ENCODE measurements around the gene ANKRD53.

DNA sequence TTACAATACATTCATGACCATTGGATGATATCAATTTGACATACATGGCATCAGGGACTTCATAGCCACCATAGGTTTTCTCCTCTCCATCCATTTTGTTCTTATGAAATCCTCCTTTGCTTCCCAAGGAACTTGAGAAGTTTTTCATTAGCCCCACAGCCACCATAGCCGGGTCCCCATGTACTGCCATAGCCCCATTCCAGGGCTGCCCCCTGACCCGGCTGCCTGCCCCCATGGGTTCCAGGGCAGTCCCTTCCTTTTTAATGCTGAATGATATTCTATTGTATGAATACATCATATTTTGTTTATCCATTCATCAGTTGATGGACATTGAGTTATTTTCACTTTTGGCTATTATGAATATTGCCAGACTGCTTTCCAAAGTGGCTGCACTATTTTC, 22.3 kb upstream of the ANKRD53 start:
- TF ChIP-seq EP300 (IDR thresholded peaks at IDR 0.05; ENCODE audit: low read length), result no peak
- no peak for TF ChIP-seq MIER1 (IDR thresholded peaks at IDR 0.05; ENCODE audit: low read depth)
- TF ChIP-seq, protein P1, sequence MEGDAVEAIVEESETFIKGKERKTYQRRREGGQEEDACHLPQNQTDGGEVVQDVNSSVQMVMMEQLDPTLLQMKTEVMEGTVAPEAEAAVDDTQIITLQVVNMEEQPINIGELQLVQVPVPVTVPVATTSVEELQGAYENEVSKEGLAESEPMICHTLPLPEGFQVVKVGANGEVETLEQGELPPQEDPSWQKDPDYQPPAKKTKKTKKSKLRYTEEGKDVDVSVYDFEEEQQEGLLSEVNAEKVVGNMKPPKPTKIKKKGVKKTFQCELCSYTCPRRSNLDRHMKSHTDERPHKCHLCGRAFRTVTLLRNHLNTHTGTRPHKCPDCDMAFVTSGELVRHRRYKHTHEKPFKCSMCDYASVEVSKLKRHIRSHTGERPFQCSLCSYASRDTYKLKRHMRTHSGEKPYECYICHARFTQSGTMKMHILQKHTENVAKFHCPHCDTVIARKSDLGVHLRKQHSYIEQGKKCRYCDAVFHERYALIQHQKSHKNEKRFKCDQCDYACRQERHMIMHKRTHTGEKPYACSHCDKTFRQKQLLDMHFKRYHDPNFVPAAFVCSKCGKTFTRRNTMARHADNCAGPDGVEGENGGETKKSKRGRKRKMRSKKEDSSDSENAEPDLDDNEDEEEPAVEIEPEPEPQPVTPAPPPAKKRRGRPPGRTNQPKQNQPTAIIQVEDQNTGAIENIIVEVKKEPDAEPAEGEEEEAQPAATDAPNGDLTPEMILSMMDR (IDR thresholded peaks at IDR 0.05 in 2 of 3, conservative IDR thresholded peaks at IDR 0.05 in 1 of 3; ENCODE audit: insufficient read depth in 2 of 3, low read depth in 1 of 3, low read length in 3 of 3), result no peak
- TF ChIP-seq JUND (IDR thresholded peaks at IDR 0.05; ENCODE audit: borderline replicate concordance, low read depth, low read length), result no peak
- TF ChIP-seq JUND (tag; IDR thresholded peaks at IDR 0.05; ENCODE audit: borderline replicate concordance, low read depth, low read length), result no peak
- TF ChIP-seq CHD1 (IDR thresholded peaks at IDR 0.05; ENCODE audit: low read length), result no peak
- TF ChIP-seq HCFC1 (IDR thresholded peaks at IDR 0.05; ENCODE audit: low read depth, low read length), result no peak
- TF ChIP-seq HMGN3 (IDR thresholded peaks at IDR 0.05; ENCODE audit: borderline replicate concordance, extremely low read depth, insufficient read length, low read depth, low read length), result no peak
- TF ChIP-seq POLR2AphosphoS2 (IDR thresholded peaks at IDR 0.05; ENCODE audit: low read length), result no peak
- TF ChIP-seq TBP (optimal IDR thresholded peaks at IDR 0.05; ENCODE audit: low read depth, low read length), result no peak
- no peak for TF ChIP-seq EWSR1 (IDR thresholded peaks at IDR 0.05; ENCODE audit: borderline replicate concordance, low read depth, partially characterized antibody)
- no peak for TF ChIP-seq KDM1A (IDR thresholded peaks at IDR 0.05)
- TF ChIP-seq, protein P2, sequence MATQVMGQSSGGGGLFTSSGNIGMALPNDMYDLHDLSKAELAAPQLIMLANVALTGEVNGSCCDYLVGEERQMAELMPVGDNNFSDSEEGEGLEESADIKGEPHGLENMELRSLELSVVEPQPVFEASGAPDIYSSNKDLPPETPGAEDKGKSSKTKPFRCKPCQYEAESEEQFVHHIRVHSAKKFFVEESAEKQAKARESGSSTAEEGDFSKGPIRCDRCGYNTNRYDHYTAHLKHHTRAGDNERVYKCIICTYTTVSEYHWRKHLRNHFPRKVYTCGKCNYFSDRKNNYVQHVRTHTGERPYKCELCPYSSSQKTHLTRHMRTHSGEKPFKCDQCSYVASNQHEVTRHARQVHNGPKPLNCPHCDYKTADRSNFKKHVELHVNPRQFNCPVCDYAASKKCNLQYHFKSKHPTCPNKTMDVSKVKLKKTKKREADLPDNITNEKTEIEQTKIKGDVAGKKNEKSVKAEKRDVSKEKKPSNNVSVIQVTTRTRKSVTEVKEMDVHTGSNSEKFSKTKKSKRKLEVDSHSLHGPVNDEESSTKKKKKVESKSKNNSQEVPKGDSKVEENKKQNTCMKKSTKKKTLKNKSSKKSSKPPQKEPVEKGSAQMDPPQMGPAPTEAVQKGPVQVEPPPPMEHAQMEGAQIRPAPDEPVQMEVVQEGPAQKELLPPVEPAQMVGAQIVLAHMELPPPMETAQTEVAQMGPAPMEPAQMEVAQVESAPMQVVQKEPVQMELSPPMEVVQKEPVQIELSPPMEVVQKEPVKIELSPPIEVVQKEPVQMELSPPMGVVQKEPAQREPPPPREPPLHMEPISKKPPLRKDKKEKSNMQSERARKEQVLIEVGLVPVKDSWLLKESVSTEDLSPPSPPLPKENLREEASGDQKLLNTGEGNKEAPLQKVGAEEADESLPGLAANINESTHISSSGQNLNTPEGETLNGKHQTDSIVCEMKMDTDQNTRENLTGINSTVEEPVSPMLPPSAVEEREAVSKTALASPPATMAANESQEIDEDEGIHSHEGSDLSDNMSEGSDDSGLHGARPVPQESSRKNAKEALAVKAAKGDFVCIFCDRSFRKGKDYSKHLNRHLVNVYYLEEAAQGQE (IDR thresholded peaks at IDR 0.05; ENCODE audit: borderline replicate concordance), result no peak
- TF ChIP-seq, protein P2 (CRISPR knock-in tag; IDR thresholded peaks at IDR 0.05; ENCODE audit: low read depth), result no peak
- TF ChIP-seq CBX3 (IDR thresholded peaks at IDR 0.05; ENCODE audit: borderline replicate concordance in 1 of 2, low read length in 2 of 2), result no peak
- TF ChIP-seq, protein P3, sequence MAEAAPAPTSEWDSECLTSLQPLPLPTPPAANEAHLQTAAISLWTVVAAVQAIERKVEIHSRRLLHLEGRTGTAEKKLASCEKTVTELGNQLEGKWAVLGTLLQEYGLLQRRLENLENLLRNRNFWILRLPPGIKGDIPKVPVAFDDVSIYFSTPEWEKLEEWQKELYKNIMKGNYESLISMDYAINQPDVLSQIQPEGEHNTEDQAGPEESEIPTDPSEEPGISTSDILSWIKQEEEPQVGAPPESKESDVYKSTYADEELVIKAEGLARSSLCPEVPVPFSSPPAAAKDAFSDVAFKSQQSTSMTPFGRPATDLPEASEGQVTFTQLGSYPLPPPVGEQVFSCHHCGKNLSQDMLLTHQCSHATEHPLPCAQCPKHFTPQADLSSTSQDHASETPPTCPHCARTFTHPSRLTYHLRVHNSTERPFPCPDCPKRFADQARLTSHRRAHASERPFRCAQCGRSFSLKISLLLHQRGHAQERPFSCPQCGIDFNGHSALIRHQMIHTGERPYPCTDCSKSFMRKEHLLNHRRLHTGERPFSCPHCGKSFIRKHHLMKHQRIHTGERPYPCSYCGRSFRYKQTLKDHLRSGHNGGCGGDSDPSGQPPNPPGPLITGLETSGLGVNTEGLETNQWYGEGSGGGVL (CRISPR knock-in tag; IDR thresholded peaks at IDR 0.05), result no peak

Measured in K562 (cell line).